PC-3 (cell line): ENCODE results near the gene PSMG2.

Experiments used
- EZH2 ChIP-seq: fragments of 300-600 bp; sonication (generic); IDR thresholded peaks from one replicate; pipeline ENCODE4 v1.6.1; 2017; ENCODE audit warnings: antibody characterized with exemption, mild to moderate bottlenecking, low read length; ENCODE audit not compliant: unreplicated experiment
- EZH2phosphoT487 ChIP-seq: fragments of 300-600 bp; sonication (generic); IDR thresholded peaks from 2 replicates; pipeline ENCODE4 v1.6.1; 2018; ENCODE audit warnings: mild to moderate bottlenecking, antibody characterized with exemption, low read length, borderline replicate concordance
- TF ChIP-seq, protein P1 (sequence below): fragments of 300-600 bp; sonication (generic); conservative IDR thresholded peaks from 2 replicates; pipeline ENCODE4 v1.5.1; 2017; ENCODE audit warnings: antibody characterized with exemption, low read depth, mild to moderate bottlenecking, low read length

- TF ChIP-seq, protein P1, sequence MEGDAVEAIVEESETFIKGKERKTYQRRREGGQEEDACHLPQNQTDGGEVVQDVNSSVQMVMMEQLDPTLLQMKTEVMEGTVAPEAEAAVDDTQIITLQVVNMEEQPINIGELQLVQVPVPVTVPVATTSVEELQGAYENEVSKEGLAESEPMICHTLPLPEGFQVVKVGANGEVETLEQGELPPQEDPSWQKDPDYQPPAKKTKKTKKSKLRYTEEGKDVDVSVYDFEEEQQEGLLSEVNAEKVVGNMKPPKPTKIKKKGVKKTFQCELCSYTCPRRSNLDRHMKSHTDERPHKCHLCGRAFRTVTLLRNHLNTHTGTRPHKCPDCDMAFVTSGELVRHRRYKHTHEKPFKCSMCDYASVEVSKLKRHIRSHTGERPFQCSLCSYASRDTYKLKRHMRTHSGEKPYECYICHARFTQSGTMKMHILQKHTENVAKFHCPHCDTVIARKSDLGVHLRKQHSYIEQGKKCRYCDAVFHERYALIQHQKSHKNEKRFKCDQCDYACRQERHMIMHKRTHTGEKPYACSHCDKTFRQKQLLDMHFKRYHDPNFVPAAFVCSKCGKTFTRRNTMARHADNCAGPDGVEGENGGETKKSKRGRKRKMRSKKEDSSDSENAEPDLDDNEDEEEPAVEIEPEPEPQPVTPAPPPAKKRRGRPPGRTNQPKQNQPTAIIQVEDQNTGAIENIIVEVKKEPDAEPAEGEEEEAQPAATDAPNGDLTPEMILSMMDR = no peak
- TF ChIP-seq EZH2 (no peak), EZH2phosphoT487 (no peak)
Observed at GRCh38 chr18:12702221-12703095, at the start of gene PSMG2, which contains the start of gene CEP76.
